Fibroblast of lung (primary cell): Measurements from ENCODE around the gene CHN1.

Experiments used
- EZH2 ChIP-seq: IDR thresholded peaks from 2 replicates; pipeline ENCODE4 v1.5.1; 2012; ENCODE audit warnings: low read length, control low read depth, mild to moderate bottlenecking; ENCODE audit errors: missing control alignments
- TF ChIP-seq, protein P1 (sequence below), 2 donors: IDR thresholded peaks in 1 of 2; conservative IDR thresholded peaks in 1 of 2; 1 replicate in 1 of 2; 2 replicates in 1 of 2; pipeline ENCODE4 v1.5.1; 2011 to 2012; ENCODE audit warnings: low read length in 2 of 2, control low read depth in 1 of 2, inconsistent platforms in 1 of 2, low read depth in 1 of 2, mild to moderate bottlenecking in 1 of 2

DNA sequence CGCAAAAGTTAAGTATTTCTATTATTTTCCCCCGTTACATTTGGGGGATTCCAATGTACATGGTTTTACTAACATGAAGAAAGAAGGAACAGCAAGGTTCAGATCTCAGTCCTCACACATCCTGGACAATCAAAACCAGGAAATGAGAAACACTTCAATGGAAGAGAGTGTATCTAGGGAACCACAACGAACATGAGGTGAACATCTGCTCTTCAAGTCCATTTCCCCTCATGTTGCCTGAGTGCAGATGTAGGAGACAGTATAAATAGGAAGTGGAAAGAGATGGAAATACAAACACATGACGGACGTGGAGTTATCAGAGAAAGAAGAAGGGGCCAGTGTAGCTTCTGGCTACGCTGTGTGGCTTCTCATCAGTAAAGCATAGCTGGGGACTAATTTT lies 52.6 kb downstream of the CHN1 start:
- TF ChIP-seq, protein P1, sequence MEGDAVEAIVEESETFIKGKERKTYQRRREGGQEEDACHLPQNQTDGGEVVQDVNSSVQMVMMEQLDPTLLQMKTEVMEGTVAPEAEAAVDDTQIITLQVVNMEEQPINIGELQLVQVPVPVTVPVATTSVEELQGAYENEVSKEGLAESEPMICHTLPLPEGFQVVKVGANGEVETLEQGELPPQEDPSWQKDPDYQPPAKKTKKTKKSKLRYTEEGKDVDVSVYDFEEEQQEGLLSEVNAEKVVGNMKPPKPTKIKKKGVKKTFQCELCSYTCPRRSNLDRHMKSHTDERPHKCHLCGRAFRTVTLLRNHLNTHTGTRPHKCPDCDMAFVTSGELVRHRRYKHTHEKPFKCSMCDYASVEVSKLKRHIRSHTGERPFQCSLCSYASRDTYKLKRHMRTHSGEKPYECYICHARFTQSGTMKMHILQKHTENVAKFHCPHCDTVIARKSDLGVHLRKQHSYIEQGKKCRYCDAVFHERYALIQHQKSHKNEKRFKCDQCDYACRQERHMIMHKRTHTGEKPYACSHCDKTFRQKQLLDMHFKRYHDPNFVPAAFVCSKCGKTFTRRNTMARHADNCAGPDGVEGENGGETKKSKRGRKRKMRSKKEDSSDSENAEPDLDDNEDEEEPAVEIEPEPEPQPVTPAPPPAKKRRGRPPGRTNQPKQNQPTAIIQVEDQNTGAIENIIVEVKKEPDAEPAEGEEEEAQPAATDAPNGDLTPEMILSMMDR (conservative IDR thresholded peaks at IDR 0.05 in 1 of 2, IDR thresholded peaks at IDR 0.05 in 1 of 2; ENCODE audit: low read depth in 1 of 2, low read length in 2 of 2) = no peak
- no peak for TF ChIP-seq EZH2
